ENCODE results near the gene ARNT2. TPM values are rescaled to one million over a fixed set of nuclear protein-coding genes. Genes with fewer than 3 reads are reported as not detected.

The ARNT2 gene
- total and polyA plus RNA-seq, 8 donors = 0.58 to 27.4 (median 1.6) TPM

DNA sequence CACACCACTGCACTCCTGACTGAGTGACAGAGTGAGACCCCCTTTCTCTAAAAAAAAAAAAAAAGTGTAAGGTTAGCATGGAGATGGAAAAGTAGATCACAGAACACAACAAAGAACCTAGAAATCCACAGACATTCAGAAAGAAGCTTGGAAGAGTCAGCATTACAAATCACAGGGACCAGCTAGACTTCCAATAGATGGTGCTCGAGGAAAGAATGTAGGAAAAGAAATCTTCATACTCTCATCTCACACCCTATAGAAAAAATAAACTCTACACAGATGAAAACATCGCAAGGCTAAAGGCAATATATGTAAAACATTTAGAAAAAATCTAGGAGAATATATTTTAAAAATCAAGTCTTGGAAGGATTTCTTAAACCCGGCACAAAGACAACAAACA, 196.4 kb downstream of the ARNT2 start:
- intact Hi-C loops (cut with DNase I; ENCODE audit: low total_unique reads) = no loop called here
- Histone ChIP-seq H3K9me3 (no peaks in the 10 kb centered on the region), H3K27me3 (no peaks in the 10 kb centered on the region), H3K4me3 (no peak overlapping the region), H3K36me3 (peaks cover 0 to 5% (median 0%) of the 10 kb centered on the region in 4 donors), H3K4me1 (no peaks in the 10 kb centered on the region), H3K27ac (no peak overlapping the region)
- WGBS, 5 donors = 88 to 95% (median 91%) methylated on average over 3 of the region's 3 CpGs
- TF ChIP-seq EP300 (IDR thresholded peaks at IDR 0.05) (no peak), POLR2A (IDR thresholded peaks at IDR 0.05) (no peak), POLR2AphosphoS5 (IDR thresholded peaks at IDR 0.05) (no peak)
- TF ChIP-seq, protein P1, sequence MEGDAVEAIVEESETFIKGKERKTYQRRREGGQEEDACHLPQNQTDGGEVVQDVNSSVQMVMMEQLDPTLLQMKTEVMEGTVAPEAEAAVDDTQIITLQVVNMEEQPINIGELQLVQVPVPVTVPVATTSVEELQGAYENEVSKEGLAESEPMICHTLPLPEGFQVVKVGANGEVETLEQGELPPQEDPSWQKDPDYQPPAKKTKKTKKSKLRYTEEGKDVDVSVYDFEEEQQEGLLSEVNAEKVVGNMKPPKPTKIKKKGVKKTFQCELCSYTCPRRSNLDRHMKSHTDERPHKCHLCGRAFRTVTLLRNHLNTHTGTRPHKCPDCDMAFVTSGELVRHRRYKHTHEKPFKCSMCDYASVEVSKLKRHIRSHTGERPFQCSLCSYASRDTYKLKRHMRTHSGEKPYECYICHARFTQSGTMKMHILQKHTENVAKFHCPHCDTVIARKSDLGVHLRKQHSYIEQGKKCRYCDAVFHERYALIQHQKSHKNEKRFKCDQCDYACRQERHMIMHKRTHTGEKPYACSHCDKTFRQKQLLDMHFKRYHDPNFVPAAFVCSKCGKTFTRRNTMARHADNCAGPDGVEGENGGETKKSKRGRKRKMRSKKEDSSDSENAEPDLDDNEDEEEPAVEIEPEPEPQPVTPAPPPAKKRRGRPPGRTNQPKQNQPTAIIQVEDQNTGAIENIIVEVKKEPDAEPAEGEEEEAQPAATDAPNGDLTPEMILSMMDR (IDR thresholded peaks at IDR 0.05) = no peak
- no peak for DNase-seq

DNA sequence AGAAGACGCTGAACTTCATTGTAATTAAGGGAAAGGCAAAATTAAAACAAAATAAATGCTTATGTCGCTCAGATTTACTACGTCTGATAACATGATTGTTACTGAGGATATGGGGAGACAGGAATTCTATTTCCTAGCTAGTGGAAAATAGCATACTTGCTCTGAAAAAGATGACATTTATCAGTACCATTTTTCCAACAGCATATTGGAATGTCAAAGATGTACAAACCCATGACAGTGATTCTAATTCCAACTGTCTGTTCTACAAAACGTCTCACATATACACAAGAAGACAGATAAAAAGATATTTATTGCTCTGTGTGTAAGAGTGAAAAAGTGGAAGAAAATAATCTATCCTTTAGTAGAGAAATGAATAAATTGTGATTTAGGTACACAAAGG, 197.1 kb downstream of the ARNT2 start:
- DNase-seq = no peak
- peaks cover 0 to 5% (median 0%) of the 10 kb centered on the region in 4 donors for H3K36me3 ChIP-seq
- no peaks in the 10 kb centered on the region for H3K9me3 ChIP-seq
- no peaks in the 10 kb centered on the region for H3K4me1 ChIP-seq
- no peak for TF ChIP-seq EP300 (IDR thresholded peaks at IDR 0.05)
- no peak for TF ChIP-seq POLR2AphosphoS5 (IDR thresholded peaks at IDR 0.05)
- TF ChIP-seq POLR2A (IDR thresholded peaks at IDR 0.05) = no peak
- TF ChIP-seq, protein P1 (IDR thresholded peaks at IDR 0.05) = no peak
- no peaks in the 10 kb centered on the region for H3K27me3 ChIP-seq
- H3K27ac ChIP-seq = no peak overlapping the region
- WGBS, 5 donors = 71 to 83% (median 78%) methylated on average over 4 of the region's 4 CpGs
- intact Hi-C loops (cut with DNase I; ENCODE audit: low total_unique reads) = no loop called here
- H3K4me3 ChIP-seq = no peak overlapping the region

DNA sequence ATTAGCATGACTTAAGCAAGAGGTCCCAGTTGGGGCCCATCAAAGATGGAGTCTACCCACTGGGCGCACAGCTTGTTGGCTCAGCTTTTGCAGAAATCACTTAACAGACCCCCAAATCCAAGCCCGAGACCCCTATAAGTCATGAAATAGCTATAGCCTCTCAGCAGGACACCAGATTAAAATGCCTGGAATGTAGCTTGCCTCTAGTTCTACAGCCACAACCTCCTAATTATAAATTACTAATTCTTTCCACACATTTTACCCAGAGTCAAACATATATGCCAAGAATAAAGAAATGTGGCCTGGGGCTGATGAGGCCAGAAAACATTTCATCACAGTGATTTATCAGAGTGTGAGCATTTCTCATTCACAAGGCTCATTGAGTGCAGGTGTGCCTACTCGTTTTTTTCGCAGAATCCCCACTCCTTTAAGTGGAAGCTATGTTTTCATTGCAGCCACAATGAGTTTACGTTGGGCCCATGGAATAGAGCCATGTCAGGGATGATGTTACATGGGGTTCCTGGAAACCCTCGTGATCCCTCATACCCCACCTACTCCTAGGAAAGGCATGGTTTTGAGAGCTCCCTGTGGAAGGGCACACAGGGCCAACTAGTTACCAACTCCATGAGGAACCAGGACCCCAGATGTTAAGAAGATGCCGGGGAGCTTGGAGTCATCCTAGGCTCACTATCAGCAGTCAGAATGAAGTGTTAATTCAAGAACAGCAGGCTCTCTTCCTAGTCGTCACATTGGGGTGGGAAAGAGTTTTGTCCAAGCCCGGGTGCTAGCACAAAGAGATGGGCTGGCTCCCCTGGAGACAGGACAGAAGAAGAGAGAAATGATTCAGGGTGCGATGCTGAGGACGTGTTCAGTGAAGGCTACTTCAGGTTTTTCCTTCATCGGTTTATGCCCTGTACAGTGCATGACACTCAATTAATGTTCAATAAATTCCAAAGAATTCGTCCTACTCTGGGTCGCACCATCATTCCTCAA, 200.7 kb downstream of the ARNT2 start:
- no peak overlapping the region for H3K27ac ChIP-seq
- H3K27me3 ChIP-seq = no peaks in the 10 kb centered on the region
- H3K4me1 ChIP-seq = peaks cover 0 to 11% (median 0%) of the 10 kb centered on the region in 4 donors
- 79 to 89% (median 84%) methylated on average over 14 of the region's 14 CpGs for WGBS, 5 donors
- no peak for TF ChIP-seq POLR2A (IDR thresholded peaks at IDR 0.05)
- TF ChIP-seq, protein P1 (IDR thresholded peaks at IDR 0.05) = no peak
- TF ChIP-seq POLR2AphosphoS5 (IDR thresholded peaks at IDR 0.05) = no peak
- TF ChIP-seq EP300 (IDR thresholded peaks at IDR 0.05) = no peak
- H3K9me3 ChIP-seq = no peaks in the 10 kb centered on the region
- no peak for DNase-seq
- H3K4me3 ChIP-seq = no peak overlapping the region
- no peaks in the 10 kb centered on the region for H3K36me3 ChIP-seq
- intact Hi-C loops (cut with DNase I; ENCODE audit: low total_unique reads) = no loop called here

DNA sequence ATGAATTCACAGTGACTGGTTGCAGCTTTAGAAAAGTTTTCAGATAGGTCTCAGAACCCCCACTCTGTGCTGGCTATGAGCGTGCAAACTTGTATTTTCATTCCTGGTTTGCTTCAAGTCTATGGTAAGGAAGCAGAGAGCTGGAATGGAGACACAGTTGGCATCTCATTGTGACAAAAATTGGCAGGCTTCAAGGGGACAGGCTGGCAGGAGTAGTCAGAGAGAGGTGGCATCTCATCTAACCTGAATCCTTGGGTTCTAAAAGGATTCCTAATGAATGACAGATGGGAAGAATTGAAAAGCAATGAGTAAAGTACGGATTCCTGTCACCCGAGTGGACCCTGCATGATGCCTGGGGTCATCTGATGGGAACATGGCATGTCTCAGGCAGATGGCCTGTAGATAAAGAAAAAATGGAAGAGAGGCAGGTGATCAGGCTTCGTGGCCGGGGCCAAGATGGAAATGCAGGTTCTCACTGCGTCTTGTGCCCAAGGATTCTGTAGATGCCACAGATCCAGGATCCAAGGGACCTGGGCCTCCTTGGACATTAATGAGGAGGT, 201.5 kb downstream of the ARNT2 start:
- no peak overlapping the region for H3K27ac ChIP-seq
- no peaks in the 10 kb centered on the region for H3K9me3 ChIP-seq
- H3K27me3 ChIP-seq = no peaks in the 10 kb centered on the region
- peaks cover 0 to 11% (median 0%) of the 10 kb centered on the region in 4 donors for H3K4me1 ChIP-seq
- DNase-seq = no peak
- WGBS, 5 donors = 83 to 95% (median 92%) methylated on average over 6 of the region's 6 CpGs
- no peak overlapping the region for H3K4me3 ChIP-seq
- H3K36me3 ChIP-seq = no peaks in the 10 kb centered on the region
- intact Hi-C loops (cut with DNase I; ENCODE audit: low total_unique reads) = no loop called here
- TF ChIP-seq POLR2AphosphoS5 (IDR thresholded peaks at IDR 0.05) (no peak), EP300 (IDR thresholded peaks at IDR 0.05) (no peak), POLR2A (IDR thresholded peaks at IDR 0.05) (no peak)
- TF ChIP-seq, protein P1 (IDR thresholded peaks at IDR 0.05) = no peak
